ENCODE measurements around the gene PRKAR1B.

- TF ChIP-seq CTCF (IDR thresholded peaks at IDR 0.05; ENCODE audit: low read length) (no peak), EZH2 (IDR thresholded peaks at IDR 0.05; ENCODE audit: borderline replicate concordance, low read length) (no peak)
Observed at GRCh38 chr7:506391-506831, 220.7 kb downstream of the PRKAR1B start.

Data from OCI-LY1 (cell line).